T-cell (primary cell): ENCODE data around the gene LSAMP. TPM values are rescaled to one million over a fixed set of nuclear protein-coding genes. Genes with fewer than 3 reads are reported as not detected.

Experiments used
- ATAC-seq, 4 experiments: fragments of 200-7000 bp in 3 of 4; fragments of 150-1000 bp in 1 of 4; cut with Tn5 transposase; replicated peaks in 1 of 4; 1 replicate in 3 of 4; 2 replicates in 1 of 4; pipeline ENCODE4 v1.10.0; 2021; ENCODE audit warnings: moderate library complexity in 3 of 4, mild to moderate bottlenecking in 2 of 4, moderate number of reproducible peaks in 1 of 4
- CTCF ChIA-PET, 2 donors: fragments of 300-600 bp; sonication (Branson Sonifier 250); formaldehyde crosslinking; loops; one replicate each; lab custom pipeline; 2022; ENCODE audit warnings: antibody characterized with exemption in 2 of 2; lab: Charles Lee
- POLR2A ChIA-PET, 2 donors: fragments of 300-600 bp; sonication (Branson Sonifier 250); formaldehyde crosslinking; loops; one replicate each; lab custom pipeline; 2022; ENCODE audit warnings: antibody characterized with exemption in 2 of 2; lab: Charles Lee
- DNase-seq, 35 experiments: peaks; one replicate each; pipeline versions ENCODE4 v3.0.0 to v3.0.0-alpha.2; 2013 to 2023
- H3K27ac ChIP-seq: one replicate; pipeline ENCODE4 v1.5.1; 2013; ENCODE audit warnings: low read length
- H3K27me3 ChIP-seq, 2 experiments: replicated peaks in 1 of 2; 1 replicate in 1 of 2; 2 replicates in 1 of 2; pipeline versions ENCODE4 v1.6.1 to v1.7.0; 2013; ENCODE audit warnings: low read length in 1 of 2, mixed read lengths in 1 of 2; ENCODE audit not compliant: control insufficient read depth in 2 of 2, insufficient read depth in 2 of 2; ENCODE audit errors: extremely low read depth in 1 of 2
- H3K36me3 ChIP-seq, 2 donors: 1 replicate in 1 of 2; 2 replicates in 1 of 2; pipeline versions ENCODE4 v1.6.1 to v1.7.0; 2013; ENCODE audit warnings: low read length in 1 of 2; ENCODE audit not compliant: control insufficient read depth in 2 of 2, insufficient read depth in 1 of 2; ENCODE audit errors: extremely low read depth in 1 of 2
- H3K4me1 ChIP-seq, 2 experiments: 1 replicate in 1 of 2; 2 replicates in 1 of 2; pipeline versions ENCODE4 v1.6.1 to v1.7.0; 2013; ENCODE audit warnings: low read length in 2 of 2, mixed read lengths in 1 of 2; ENCODE audit not compliant: insufficient read depth in 2 of 2, control insufficient read depth in 1 of 2; ENCODE audit errors: extremely low read depth in 1 of 2
- H3K4me3 ChIP-seq, 2 donors: 1 replicate in 1 of 2; 2 replicates in 1 of 2; pipeline versions ENCODE4 v1.5.1 to v1.7.0; 2013; ENCODE audit warnings: mild to moderate bottlenecking in 2 of 2, low read length in 1 of 2, moderate library complexity in 1 of 2; ENCODE audit not compliant: control insufficient read depth in 1 of 2; ENCODE audit errors: extremely low read depth in 1 of 2
- H3K9me3 ChIP-seq: 2 replicates; pipeline ENCODE4 v1.7.0; 2013
- H3K27ac Mint-ChIP-seq, 2 donors: one replicate each; pipeline ENCODE4 v1.8.0; 2020 to 2021; ENCODE audit warnings: mild to moderate bottlenecking in 2 of 2, mixed read lengths in 2 of 2
- H3K27me3 Mint-ChIP-seq, 2 donors: one replicate each; pipeline ENCODE4 v1.8.0; 2021 to 2022; ENCODE audit warnings: mixed read lengths in 2 of 2
- H3K36me3 Mint-ChIP-seq: one replicate; pipeline ENCODE4 v1.8.0; 2021; ENCODE audit warnings: mixed read lengths
- H3K4me1 Mint-ChIP-seq, 3 donors: one replicate each; pipeline ENCODE4 v1.8.0; 2020 to 2022; ENCODE audit warnings: mixed read lengths in 3 of 3, mild to moderate bottlenecking in 1 of 3
- H3K4me3 Mint-ChIP-seq, 3 donors: one replicate each; pipeline ENCODE4 v1.8.0; 2020 to 2022; ENCODE audit warnings: mild to moderate bottlenecking in 3 of 3, mixed read lengths in 3 of 3, moderate library complexity in 3 of 3
- H3K9me3 Mint-ChIP-seq, 3 donors: one replicate each; pipeline ENCODE4 v1.8.0; 2020 to 2022; ENCODE audit warnings: mixed read lengths in 3 of 3
- WGBS: methylation state at CpG from one replicate; pipeline ENCODE4 v1.1.5; 2013; ENCODE audit warnings: missing lambda C conversion rate; ENCODE audit not compliant: insufficient coverage; 5-methylcytosine and 5-hydroxymethylcytosine counted together
- total RNA-seq, 35 experiments: library from RNA in 6 of 35; stranded (reverse) in 6 of 35; fragments of 120-200 nt in 1 of 35; gene quantifications; one replicate each; pipeline versions ENCODE4 v1.2.1 to v1.2.4 and lab custom pipeline; 2013 to 2026

LSAMP gene
- total RNA-seq, 5 donors from 2014 or later (not counting 1 experiment from before 2014, with no cell fraction given), result 0.03 to 0.28 (median 0.06) TPM; not detected in 2

DNA sequence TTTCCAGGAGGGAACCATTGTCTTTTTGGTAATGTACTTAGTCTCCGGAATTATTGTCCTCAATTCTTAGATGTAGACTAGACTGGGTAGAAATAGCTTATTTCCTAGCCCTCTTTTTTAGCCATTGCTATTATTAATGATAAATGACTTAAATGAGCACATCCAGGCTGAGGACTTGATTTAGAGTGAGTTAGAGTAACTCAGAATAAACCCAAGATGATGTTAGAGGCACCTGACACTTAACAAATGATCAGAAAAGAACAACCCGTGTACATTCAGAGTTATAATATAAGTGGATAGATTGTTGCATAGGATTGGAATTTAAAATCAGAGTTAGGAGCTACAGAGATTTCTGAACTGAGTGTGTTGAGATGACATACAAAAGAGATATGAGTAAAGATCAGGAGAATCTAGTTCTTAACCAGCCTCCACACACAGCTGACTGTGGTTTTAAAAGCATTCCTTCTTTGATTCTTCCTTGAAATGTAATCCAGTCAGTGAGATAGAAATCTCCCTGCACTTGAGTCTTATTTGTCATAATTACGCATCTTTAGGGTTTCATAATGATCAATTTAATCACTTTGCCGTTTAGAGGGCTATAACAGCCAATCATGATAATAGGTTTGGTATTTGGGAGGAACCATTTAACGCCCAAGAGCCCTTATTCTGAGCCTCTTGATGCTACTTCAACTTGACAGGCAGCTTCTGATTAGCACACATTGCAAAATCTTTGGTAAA is 455.4 kb downstream of the LSAMP start:
- Mint-ChIP-seq H3K36me3 (no peaks in the 10 kb centered on the region), H3K4me3 (no peak overlapping the region), H3K27me3 (no peaks in the 10 kb centered on the region), H3K27ac (no peak overlapping the region), H3K9me3 (no peaks in the 10 kb centered on the region), H3K4me1 (no peaks in the 10 kb centered on the region)
- Histone ChIP-seq H3K27ac (no peak overlapping the region), H3K4me1 (no peaks in the 10 kb centered on the region), H3K4me3 (no peak overlapping the region), H3K36me3 (no peaks in the 10 kb centered on the region), H3K27me3 (no peaks in the 10 kb centered on the region), H3K9me3 (no peaks in the 10 kb centered on the region)
- CTCF ChIA-PET, result no interaction called here
- DNase-seq (no peak), ATAC-seq (no peak)
- POLR2A ChIA-PET, result no interaction called here
- WGBS, result no CpG with 5 or more reads among the region's 5 CpGs

DNA sequence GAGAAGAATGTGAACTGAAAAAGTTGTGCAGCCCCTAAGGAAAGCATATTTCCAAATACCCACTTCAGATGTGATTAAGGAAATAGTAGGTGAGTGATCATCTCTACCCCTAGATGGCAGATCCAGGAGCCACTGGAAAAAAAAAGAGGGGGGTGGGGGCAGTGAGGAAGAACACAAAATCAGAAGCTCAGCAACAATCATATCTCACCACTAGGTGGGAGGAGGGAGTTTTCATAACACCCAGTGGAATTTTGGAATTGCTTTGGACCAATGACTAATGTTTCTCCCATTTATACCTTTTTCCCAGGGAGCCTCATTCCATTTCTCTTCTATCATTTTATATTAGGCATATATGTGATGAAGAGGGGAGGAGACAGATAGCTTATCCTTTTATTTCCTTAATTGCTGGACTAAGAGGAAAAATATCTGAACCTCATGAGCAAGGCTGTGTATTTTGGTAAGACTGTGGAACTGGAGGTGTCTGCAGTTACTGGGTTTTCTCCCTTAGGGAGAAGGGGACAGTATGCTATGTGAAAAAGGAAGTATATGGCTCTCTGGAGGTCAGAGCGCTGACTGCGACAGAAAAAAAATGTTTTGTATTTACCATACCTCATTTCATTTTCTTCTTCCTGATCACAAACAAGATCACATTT is 458.6 kb downstream of the LSAMP start:
- DNase-seq (no peak), ATAC-seq (no peak)
- Histone ChIP-seq H3K4me3 (no peak overlapping the region), H3K36me3 (no peaks in the 10 kb centered on the region), H3K9me3 (no peaks in the 10 kb centered on the region), H3K27ac (no peak overlapping the region), H3K4me1 (no peaks in the 10 kb centered on the region), H3K27me3 (no peaks in the 10 kb centered on the region)
- CTCF ChIA-PET, result no interaction called here
- no CpG with 5 or more reads among the region's 2 CpGs for WGBS
- H3K36me3 Mint-ChIP-seq, result no peaks in the 10 kb centered on the region
- H3K4me1 Mint-ChIP-seq, result no peaks in the 10 kb centered on the region
- POLR2A ChIA-PET, result no interaction called here
- no peak overlapping the region for H3K27ac Mint-ChIP-seq
- no peaks in the 10 kb centered on the region for H3K9me3 Mint-ChIP-seq
- peaks cover 0 to 3% of the 10 kb centered on the region in 2 donors for H3K27me3 Mint-ChIP-seq
- H3K4me3 Mint-ChIP-seq, result no peak overlapping the region

DNA sequence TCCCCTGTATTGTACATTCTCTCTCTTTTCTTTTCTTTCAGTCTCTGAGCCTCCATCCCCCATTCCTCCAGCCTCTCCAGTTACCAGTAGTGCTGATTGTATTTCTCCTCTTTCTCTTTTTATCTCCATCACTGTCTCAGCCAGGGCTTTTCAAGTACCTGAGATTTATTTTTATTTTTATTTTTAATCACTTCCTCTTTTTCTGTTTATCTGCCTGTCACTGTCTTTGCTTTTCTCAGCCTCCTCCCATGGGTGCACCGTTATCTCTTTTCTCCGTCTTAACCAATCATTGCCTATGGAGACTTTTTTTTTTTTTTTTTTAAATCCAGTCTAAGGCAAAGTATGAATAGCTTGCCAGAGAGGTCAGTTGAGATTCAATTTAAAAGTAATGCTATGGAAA is 462.7 kb downstream of the LSAMP start:
- Histone ChIP-seq H3K36me3 (no peaks in the 10 kb centered on the region), H3K4me3 (no peak overlapping the region), H3K4me1 (no peaks in the 10 kb centered on the region), H3K27me3 (no peaks in the 10 kb centered on the region), H3K27ac (no peak overlapping the region), H3K9me3 (no peaks in the 10 kb centered on the region)
- ChIA-PET CTCF (no interaction called here), POLR2A (interaction anchor here in 1 of 2 donors (0.8 kb wide), 1 partner anchor 14 kb away, joined by 3 read pairs; no protein-coding TSS in a partner anchor)
- H3K4me3 Mint-ChIP-seq, result no peak overlapping the region
- WGBS, result no CpG with 5 or more reads among the region's 2 CpGs
- peaks cover 0 to 2% (median 0%) of the 10 kb centered on the region in 3 donors for H3K9me3 Mint-ChIP-seq
- peaks cover 0 to 3% of the 10 kb centered on the region in 2 donors for H3K27me3 Mint-ChIP-seq
- no peak overlapping the region for H3K27ac Mint-ChIP-seq
- ATAC-seq, result no peak
- no peaks in the 10 kb centered on the region for H3K36me3 Mint-ChIP-seq
- no peaks in the 10 kb centered on the region for H3K4me1 Mint-ChIP-seq
- DNase-seq, result no peak

DNA sequence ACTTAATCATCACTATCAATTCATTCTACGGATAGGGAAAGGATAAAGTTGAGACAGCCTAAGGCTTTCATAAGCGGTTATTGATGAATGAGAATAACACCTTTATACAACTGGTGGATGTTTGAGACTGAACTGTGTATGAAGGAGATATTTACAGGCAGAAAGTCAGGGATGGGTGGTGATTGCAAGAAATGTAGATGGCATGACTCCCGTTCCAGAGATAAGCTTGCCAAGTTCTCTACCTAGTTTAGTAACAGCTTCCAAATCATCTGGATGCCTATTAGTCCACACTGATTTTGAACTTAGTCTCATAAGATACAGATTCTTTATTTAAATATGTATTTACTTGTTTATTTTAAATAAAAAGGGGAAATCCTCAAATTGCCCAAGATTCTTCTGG is 463.2 kb downstream of the LSAMP start:
- no peak for ATAC-seq
- Mint-ChIP-seq H3K9me3 (peaks cover 0 to 2% (median 0%) of the 10 kb centered on the region in 3 donors), H3K4me1 (no peaks in the 10 kb centered on the region), H3K27ac (no peak overlapping the region), H3K27me3 (peaks cover 0 to 3% of the 10 kb centered on the region in 2 donors), H3K36me3 (no peaks in the 10 kb centered on the region), H3K4me3 (no peak overlapping the region)
- Histone ChIP-seq H3K4me3 (no peak overlapping the region), H3K36me3 (no peaks in the 10 kb centered on the region), H3K4me1 (no peaks in the 10 kb centered on the region), H3K9me3 (no peaks in the 10 kb centered on the region), H3K27ac (no peak overlapping the region), H3K27me3 (no peaks in the 10 kb centered on the region)
- no peak for DNase-seq
- POLR2A ChIA-PET, result no interaction called here
- WGBS, result no CpG with 5 or more reads among the region's 3 CpGs
- CTCF ChIA-PET, result no interaction called here

DNA sequence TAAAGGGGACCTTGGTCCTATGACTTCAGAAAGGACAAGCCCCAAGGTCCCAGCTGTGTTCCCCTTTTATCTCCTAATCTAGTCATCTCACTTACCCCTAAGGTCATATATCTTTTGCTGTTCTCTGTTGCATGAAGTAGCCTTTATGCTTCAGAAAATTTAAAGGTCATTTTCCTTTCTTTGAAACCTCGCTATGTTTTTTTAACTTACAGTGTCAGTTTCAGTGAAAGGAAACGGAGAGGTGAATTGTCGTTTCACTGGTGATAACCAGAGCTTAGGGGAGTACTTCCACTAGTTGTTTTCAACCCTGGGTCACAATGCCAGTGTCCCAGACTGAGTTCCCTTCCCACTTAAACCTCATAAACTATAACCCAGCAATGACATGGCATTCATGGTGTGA is 464.6 kb downstream of the LSAMP start:
- H3K36me3 ChIP-seq, result no peaks in the 10 kb centered on the region
- ChIA-PET POLR2A (no interaction called here), CTCF (no interaction called here)
- H3K4me1 Mint-ChIP-seq, result no peaks in the 10 kb centered on the region
- no CpG with 5 or more reads among the region's 3 CpGs for WGBS
- ATAC-seq, result no peak
- H3K27me3 ChIP-seq, result no peaks in the 10 kb centered on the region
- H3K9me3 Mint-ChIP-seq, result peaks cover 0 to 2% (median 0%) of the 10 kb centered on the region in 3 donors
- no peak overlapping the region for H3K4me3 ChIP-seq
- H3K4me3 Mint-ChIP-seq, result no peak overlapping the region
- DNase-seq, result no peak
- no peaks in the 10 kb centered on the region for H3K4me1 ChIP-seq
- no peak overlapping the region for H3K27ac Mint-ChIP-seq
- H3K27me3 Mint-ChIP-seq, result peaks cover 0 to 3% of the 10 kb centered on the region in 2 donors
- H3K27ac ChIP-seq, result no peak overlapping the region
- H3K9me3 ChIP-seq, result no peaks in the 10 kb centered on the region
- no peaks in the 10 kb centered on the region for H3K36me3 Mint-ChIP-seq

DNA sequence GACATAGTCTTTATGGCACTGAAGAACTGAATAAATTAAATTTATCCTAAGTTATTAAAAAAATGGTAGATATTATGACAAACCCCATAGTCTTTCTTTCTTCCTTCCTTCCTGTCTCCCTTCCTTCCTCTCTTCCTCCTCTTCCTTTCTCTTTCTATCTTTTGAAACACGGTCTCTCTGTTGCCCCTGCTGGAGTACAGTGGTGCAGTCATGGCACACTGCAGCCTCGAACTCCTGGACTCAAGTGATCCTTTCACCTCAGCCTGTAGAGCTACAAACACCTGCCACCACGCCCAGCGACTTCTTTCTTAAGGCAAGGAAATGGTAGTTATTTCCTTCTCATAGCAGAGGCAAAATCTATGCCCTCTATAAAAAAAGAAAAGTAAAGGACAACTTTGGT is 467.4 kb downstream of the LSAMP start:
- Mint-ChIP-seq H3K9me3 (peaks cover 2% of the 10 kb centered on the region in 3 donors), H3K4me3 (no peak overlapping the region), H3K36me3 (no peaks in the 10 kb centered on the region), H3K27ac (no peak overlapping the region), H3K4me1 (no peaks in the 10 kb centered on the region), H3K27me3 (peaks cover 0 to 3% of the 10 kb centered on the region in 2 donors)
- H3K36me3 ChIP-seq, result no peaks in the 10 kb centered on the region
- ChIA-PET CTCF (no interaction called here), POLR2A (no interaction called here)
- DNase-seq (no peak), ATAC-seq (no peak)
- no CpG with 5 or more reads among the region's 4 CpGs for WGBS
- no peak overlapping the region for H3K27ac ChIP-seq
- H3K9me3 ChIP-seq, result no peaks in the 10 kb centered on the region
- no peaks in the 10 kb centered on the region for H3K27me3 ChIP-seq
- H3K4me3 ChIP-seq, result no peak overlapping the region
- no peaks in the 10 kb centered on the region for H3K4me1 ChIP-seq
